Measurements from ENCODE around the gene TAS2R14. TPM values are rescaled to one million over a fixed set of nuclear protein-coding genes. Genes with fewer than 3 reads are reported as not detected.

TAS2R14 gene
- total and polyA plus RNA-seq, 2 of the 8 experiments (the other 6 are each of a cell fraction or from before 2014, with no cell fraction given), result 0.80 to 1.1 TPM

GRCh38 chr12:10928746-10929286 is 10.2 kb downstream of the TAS2R14 start, which contains the start of gene PRH2:
Gene PRH2, plus strand, starts transcription at chr12:10929236. Its CDS starts 38 bp downstream, at chr12:10929274.
- no peak within 1 kb of the TSS for H2BK15ac ChIP-seq (ENCODE audit: low read length)
- no peak within 1 kb of the TSS for H3K23ac ChIP-seq (ENCODE audit: insufficient read length)
- no peaks in the 10 kb centered on the region for H4K20me1 ChIP-seq (replicated peaks in 1 of 2; ENCODE audit: control insufficient read depth in 1 of 2, insufficient read depth in 2 of 2, low read length in 2 of 2)
- H3K14ac ChIP-seq (ENCODE audit: insufficient read length), result no peak within 1 kb of the TSS
- no peak within 1 kb of the TSS for H2BK5ac ChIP-seq (ENCODE audit: low read depth, low read length)
- WGBS, 2 experiments (ENCODE audit: extremely low coverage in 1 of 2, insufficient coverage in 1 of 2, insufficient read length in 1 of 2, insufficient replicate concordance in 2 of 2, low coverage in 1 of 2, low lambda C conversion rate in 2 of 2, missing lambda C conversion rate in 1 of 2), result 93% methylated on average over 5 of the region's 5 CpGs; no CpG with 5 or more reads in 1 of the 2 experiments
- H2AFZ ChIP-seq (ENCODE audit: low read length), result no peak within 1 kb of the TSS
- H3K36me3 ChIP-seq (ENCODE audit: control insufficient read depth in 2 of 4, insufficient read depth in 4 of 4, low read length in 3 of 4), result no peaks in the 10 kb centered on the region
- CTCF ChIA-PET (ENCODE audit: partially characterized antibody), result interaction anchor here (1.4 kb wide), 1 partner anchor 271 kb away, joined by 6 read pairs; no protein-coding TSS in a partner anchor
- no peak for FAIRE-seq
- POLR2A ChIA-PET (ENCODE audit: partially characterized antibody), result interaction anchor here (1.0 kb wide), 1 partner anchor 247 kb away, joined by 3 read pairs; no protein-coding TSS in a partner anchor
- H3K9ac ChIP-seq (replicated peaks in 1 of 4; ENCODE audit: extremely low read depth in 1 of 4, low read depth in 3 of 4, low read length in 3 of 4), result no peak within 1 kb of the TSS
- no peak for DNase-seq (ENCODE audit: low read depth in 1 of 2, low spot score in 2 of 2)
- no peak within 1 kb of the TSS for H4K5ac ChIP-seq (ENCODE audit: insufficient read length, low read depth, low read length)
- no peak within 1 kb of the TSS for H2BK120ac ChIP-seq (replicated peaks; ENCODE audit: low read depth, low read length)
- H3K56ac ChIP-seq (replicated peaks; ENCODE audit: insufficient read length, low read depth, low read length), result no peak within 1 kb of the TSS
- H4K8ac ChIP-seq (ENCODE audit: extremely low read depth, insufficient read depth, low read length), result no peak within 1 kb of the TSS
- H3K27me3 ChIP-seq (replicated peaks in 1 of 4; ENCODE audit: control insufficient read depth in 3 of 4, extremely low read depth in 1 of 4, insufficient read depth in 3 of 4, low read length in 3 of 4), result no peaks in the 10 kb centered on the region
- no peak within 1 kb of the TSS for H2BK12ac ChIP-seq (ENCODE audit: low read depth, low read length)
- H3K4me3 ChIP-seq (ENCODE audit: extremely low read depth in 1 of 4, insufficient read depth in 2 of 4, low read depth in 3 of 4, low read length in 4 of 4), result no peak within 1 kb of the TSS
- H4K91ac ChIP-seq (replicated peaks; ENCODE audit: insufficient read length, low read length), result no peak within 1 kb of the TSS
- H3K27ac ChIP-seq (ENCODE audit: low read depth, low read length), result no peak within 1 kb of the TSS
- no peak within 1 kb of the TSS for H3K4me2 ChIP-seq (ENCODE audit: insufficient read depth in 1 of 2, low read depth in 2 of 2, low read length in 2 of 2)
- no peaks in the 10 kb centered on the region; a peak in 1 of 7 replicates for H3K4me1 ChIP-seq (replicated peaks in 1 of 4; ENCODE audit: control insufficient read depth in 3 of 4, insufficient read depth in 4 of 4, low read length in 3 of 4)
- no peak within 1 kb of the TSS for H2BK20ac ChIP-seq (ENCODE audit: low read length)
- no peaks in the 10 kb centered on the region; the same call in 1 of the 2 replicates for H3K79me1 ChIP-seq (ENCODE audit: low read depth, low read length)
- no peak within 1 kb of the TSS for H3K4ac ChIP-seq (replicated peaks; ENCODE audit: insufficient read length, low read depth, low read length)
- H2AK5ac ChIP-seq (ENCODE audit: low read depth, low read length), result no peak within 1 kb of the TSS
- H3K79me2 ChIP-seq (ENCODE audit: control insufficient read depth in 1 of 2, insufficient read depth in 2 of 2, low read length in 2 of 2), result no peaks in the 10 kb centered on the region
- H3K18ac ChIP-seq (ENCODE audit: extremely low read depth, low read length), result no peak within 1 kb of the TSS
- H3K9me3 ChIP-seq (ENCODE audit: insufficient read depth in 2 of 2, low read depth in 1 of 2, low read length in 1 of 2), result no peaks in the 10 kb centered on the region
- H3K23me2 ChIP-seq (ENCODE audit: low read depth, low read length), result no peaks in the 10 kb centered on the region
- TF ChIP-seq CTBP2 (IDR thresholded peaks at IDR 0.05; ENCODE audit: borderline replicate concordance, insufficient read depth, insufficient read length, low read length) (no peak), SAP30 (IDR thresholded peaks at IDR 0.05; ENCODE audit: insufficient read depth, insufficient replicate concordance, low read length) (no peak), POLR2AphosphoS5 (IDR thresholded peaks at IDR 0.05; ENCODE audit: low read depth, low read length) (no peak), RAD21 (IDR thresholded peaks at IDR 0.05 in 1 of 2, conservative IDR thresholded peaks at IDR 0.05 in 1 of 2; ENCODE audit: low read depth in 2 of 2, low read length in 2 of 2) (no peak), CHD2 (IDR thresholded peaks at IDR 0.05; ENCODE audit: low read length) (no peak), RNF2 (IDR thresholded peaks at IDR 0.05; ENCODE audit: borderline replicate concordance, low read depth, low read length, missing control alignments, poor library complexity, severe bottlenecking) (no peak), SUZ12 (IDR thresholded peaks at IDR 0.05; ENCODE audit: low read length) (no peak), RBBP5 (IDR thresholded peaks at IDR 0.05; ENCODE audit: borderline replicate concordance, low read depth, low read length) (no peak), EP300 (IDR thresholded peaks at IDR 0.05; ENCODE audit: borderline replicate concordance in 1 of 2, low read depth in 2 of 2, low read length in 2 of 2) (no peak), ATF2 (IDR thresholded peaks at IDR 0.05; ENCODE audit: low read length) (no peak)

Measured in H1 (cell line).